ENCODE data around the gene SLIT3.
A peak's percentile ranks its signal among the peaks of the same experiment; 100 is the strongest.

SLIT3 gene

DNA sequence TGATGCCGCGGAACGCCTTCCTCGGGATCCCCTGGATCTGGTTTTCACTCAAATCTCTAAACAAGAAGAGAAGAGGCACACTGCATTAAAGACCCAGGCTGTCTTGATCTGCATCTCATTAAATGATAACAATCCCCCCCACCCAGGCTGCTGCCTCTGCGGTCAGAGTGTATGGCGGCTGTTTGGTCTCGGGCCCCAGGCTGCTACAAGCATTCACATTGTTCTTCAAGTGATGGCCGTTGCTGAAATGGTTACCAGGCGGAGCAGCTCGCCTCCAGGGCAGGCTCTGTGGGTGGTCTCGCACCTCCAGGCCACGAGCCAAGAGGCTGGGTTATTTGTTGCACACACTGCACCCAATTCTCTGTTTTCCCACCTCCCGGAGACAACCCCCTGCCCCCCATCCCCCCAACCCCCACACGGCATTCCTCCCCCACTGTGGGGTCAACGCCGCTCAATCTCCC, 417.6 kb downstream of the SLIT3 start:
- H3K27me3 ChIP-seq (ENCODE audit: insufficient read depth, low read length, poor library complexity, severe bottlenecking): no peaks in the 10 kb centered on the region
- no peak overlapping the region for H2AFZ ChIP-seq (ENCODE audit: low read length)
- TF ChIP-seq EZH2phosphoT487 (IDR thresholded peaks at IDR 0.05; ENCODE audit: borderline replicate concordance): no peak
- TF ChIP-seq, protein P1, sequence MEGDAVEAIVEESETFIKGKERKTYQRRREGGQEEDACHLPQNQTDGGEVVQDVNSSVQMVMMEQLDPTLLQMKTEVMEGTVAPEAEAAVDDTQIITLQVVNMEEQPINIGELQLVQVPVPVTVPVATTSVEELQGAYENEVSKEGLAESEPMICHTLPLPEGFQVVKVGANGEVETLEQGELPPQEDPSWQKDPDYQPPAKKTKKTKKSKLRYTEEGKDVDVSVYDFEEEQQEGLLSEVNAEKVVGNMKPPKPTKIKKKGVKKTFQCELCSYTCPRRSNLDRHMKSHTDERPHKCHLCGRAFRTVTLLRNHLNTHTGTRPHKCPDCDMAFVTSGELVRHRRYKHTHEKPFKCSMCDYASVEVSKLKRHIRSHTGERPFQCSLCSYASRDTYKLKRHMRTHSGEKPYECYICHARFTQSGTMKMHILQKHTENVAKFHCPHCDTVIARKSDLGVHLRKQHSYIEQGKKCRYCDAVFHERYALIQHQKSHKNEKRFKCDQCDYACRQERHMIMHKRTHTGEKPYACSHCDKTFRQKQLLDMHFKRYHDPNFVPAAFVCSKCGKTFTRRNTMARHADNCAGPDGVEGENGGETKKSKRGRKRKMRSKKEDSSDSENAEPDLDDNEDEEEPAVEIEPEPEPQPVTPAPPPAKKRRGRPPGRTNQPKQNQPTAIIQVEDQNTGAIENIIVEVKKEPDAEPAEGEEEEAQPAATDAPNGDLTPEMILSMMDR (conservative IDR thresholded peaks at IDR 0.05; ENCODE audit: low read length): no peak

DNA sequence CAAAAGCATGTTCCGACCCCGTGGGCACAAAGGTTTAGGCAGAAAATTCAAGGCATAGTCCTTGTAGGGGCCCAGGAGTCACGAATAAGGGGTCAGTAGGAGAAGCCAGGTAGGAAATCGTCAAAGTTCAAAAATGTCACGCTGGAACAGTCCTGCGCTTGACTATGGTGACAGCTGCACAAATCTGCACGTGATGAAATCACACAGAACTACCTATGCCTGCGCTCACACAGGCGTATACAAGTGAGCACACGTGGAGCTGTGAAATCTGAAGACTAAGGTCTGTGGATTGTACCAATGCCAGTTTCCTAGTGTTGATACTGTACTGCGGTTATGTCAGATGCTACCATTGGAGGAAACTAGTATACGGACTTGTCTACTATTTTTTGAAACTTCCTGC, 418.7 kb downstream of the SLIT3 start:
- no peaks in the 10 kb centered on the region for H3K36me3 ChIP-seq (ENCODE audit: insufficient read depth, low read length)
- no peak overlapping the region for H3K4me2 ChIP-seq (ENCODE audit: low read depth, low read length, poor library complexity, severe bottlenecking)
- no peaks in the 10 kb centered on the region for H3K9me2 ChIP-seq (replicated peaks; ENCODE audit: low read depth, low read length)
- H3K4me3 ChIP-seq (ENCODE audit: low read length, poor library complexity, severe bottlenecking): no peak overlapping the region
- H3K27me3 ChIP-seq (ENCODE audit: insufficient read depth, low read length, poor library complexity, severe bottlenecking): no peaks in the 10 kb centered on the region
- H4K20me1 ChIP-seq (ENCODE audit: insufficient read depth, low read length, poor library complexity, severe bottlenecking): no peaks in the 10 kb centered on the region
- peaks cover 7% of the 10 kb centered on the region; the same call in 1 of the 2 replicates for H3F3A ChIP-seq (ENCODE audit: low read depth)
- H3K9ac ChIP-seq (ENCODE audit: low read depth, low read length, poor library complexity, severe bottlenecking): no peak overlapping the region
- H3K9me3 ChIP-seq (ENCODE audit: insufficient read depth, low read depth, low read length): no peaks in the 10 kb centered on the region
- TF ChIP-seq, protein P1 (conservative IDR thresholded peaks at IDR 0.05; ENCODE audit: low read length): no peak
- no peak for TF ChIP-seq EZH2phosphoT487 (IDR thresholded peaks at IDR 0.05; ENCODE audit: borderline replicate concordance)
- H2AFZ ChIP-seq (ENCODE audit: low read length): no peak overlapping the region
- H3K4me1 ChIP-seq (ENCODE audit: insufficient read depth, low read length, poor library complexity, severe bottlenecking): peaks cover 60% of the 10 kb centered on the region
- no peaks in the 10 kb centered on the region for H3K79me2 ChIP-seq (ENCODE audit: insufficient read depth, low read length)

More for the DNA sequence above, 417.6 kb downstream of the SLIT3 start:
- H3K4me2 ChIP-seq (ENCODE audit: low read depth, low read length, poor library complexity, severe bottlenecking): no peak overlapping the region
- no peaks in the 10 kb centered on the region for H3K9me3 ChIP-seq (ENCODE audit: insufficient read depth, low read depth, low read length)
- no peaks in the 10 kb centered on the region for H3K79me2 ChIP-seq (ENCODE audit: insufficient read depth, low read length)
- H3K4me3 ChIP-seq (ENCODE audit: low read length, poor library complexity, severe bottlenecking): no peak overlapping the region
- H3K4me1 ChIP-seq (ENCODE audit: insufficient read depth, low read length, poor library complexity, severe bottlenecking): peaks cover 61% of the 10 kb centered on the region
- H3F3A ChIP-seq (ENCODE audit: low read depth): peaks cover 2% of the 10 kb centered on the region; the same call in 1 of the 2 replicates
- H3K36me3 ChIP-seq (ENCODE audit: insufficient read depth, low read length): no peaks in the 10 kb centered on the region
- H4K20me1 ChIP-seq (ENCODE audit: insufficient read depth, low read length, poor library complexity, severe bottlenecking): no peaks in the 10 kb centered on the region
- H3K9ac ChIP-seq (ENCODE audit: low read depth, low read length, poor library complexity, severe bottlenecking): no peak overlapping the region
- no peaks in the 10 kb centered on the region for H3K9me2 ChIP-seq (replicated peaks; ENCODE audit: low read depth, low read length)

DNA sequence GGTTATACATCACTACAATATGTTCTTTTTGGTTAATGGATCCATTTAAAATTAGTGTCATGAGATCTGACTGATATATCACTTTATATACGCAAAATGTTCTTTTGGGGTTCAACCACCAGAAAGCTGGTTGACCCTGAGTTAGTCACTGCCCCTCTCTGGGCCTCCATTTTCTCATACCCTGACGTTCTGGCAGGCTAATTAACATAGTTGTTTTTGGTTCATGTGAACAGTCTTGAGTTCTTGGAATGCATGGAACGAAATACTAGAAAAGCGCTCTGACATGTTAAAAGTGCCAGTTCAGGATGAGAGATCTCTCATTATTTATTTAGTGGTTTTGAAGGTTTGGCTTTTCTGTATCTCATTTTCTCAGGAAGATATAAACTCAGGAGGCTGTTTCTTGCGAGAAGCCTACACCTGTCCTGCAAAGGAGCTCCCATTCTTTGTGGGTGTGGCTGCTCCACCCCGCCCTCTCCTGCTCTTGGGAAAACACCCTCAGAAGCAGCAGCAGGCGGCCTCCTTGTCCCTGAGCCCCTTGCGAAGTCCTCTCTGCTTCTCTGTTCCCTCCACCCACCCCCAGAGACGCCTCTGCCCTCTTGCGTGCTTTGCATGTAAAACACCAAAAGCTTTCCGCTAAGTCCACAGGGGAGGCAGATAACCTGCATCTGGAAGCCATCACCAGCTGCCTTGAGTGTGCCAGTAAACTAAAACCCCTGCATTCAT, 419.4 kb downstream of the SLIT3 start:
- Histone ChIP-seq H3K9ac (ENCODE audit: low read depth, low read length, poor library complexity, severe bottlenecking) (peak overlapping the region; percentile 86), H3K4me3 (ENCODE audit: low read length, poor library complexity, severe bottlenecking) (no peak overlapping the region), H3F3A (ENCODE audit: low read depth) (peaks cover 7% of the 10 kb centered on the region; the same call in 1 of the 2 replicates), H3K4me2 (ENCODE audit: low read depth, low read length, poor library complexity, severe bottlenecking) (no peak overlapping the region), H3K36me3 (ENCODE audit: insufficient read depth, low read length) (no peaks in the 10 kb centered on the region), H3K9me3 (ENCODE audit: insufficient read depth, low read depth, low read length) (no peaks in the 10 kb centered on the region), H4K20me1 (ENCODE audit: insufficient read depth, low read length, poor library complexity, severe bottlenecking) (no peaks in the 10 kb centered on the region), H3K4me1 (ENCODE audit: insufficient read depth, low read length, poor library complexity, severe bottlenecking) (peaks cover 60% of the 10 kb centered on the region), H2AFZ (ENCODE audit: low read length) (no peak overlapping the region), H3K27me3 (ENCODE audit: insufficient read depth, low read length, poor library complexity, severe bottlenecking) (no peaks in the 10 kb centered on the region), H3K79me2 (ENCODE audit: insufficient read depth, low read length) (no peaks in the 10 kb centered on the region), H3K9me2 (replicated peaks; ENCODE audit: low read depth, low read length) (no peaks in the 10 kb centered on the region)
- no peak for TF ChIP-seq EZH2phosphoT487 (IDR thresholded peaks at IDR 0.05; ENCODE audit: borderline replicate concordance)
- TF ChIP-seq, protein P1 (conservative IDR thresholded peaks at IDR 0.05; ENCODE audit: low read length): no peak

Measured in Loucy (cell line).